ENCODE measurements around the gene UCKL1.

Gene UCKL1

GRCh38 chr20:63917811-63918210 is 38.4 kb downstream of the UCKL1 start:
- DNase-seq, result no peak

DNA sequence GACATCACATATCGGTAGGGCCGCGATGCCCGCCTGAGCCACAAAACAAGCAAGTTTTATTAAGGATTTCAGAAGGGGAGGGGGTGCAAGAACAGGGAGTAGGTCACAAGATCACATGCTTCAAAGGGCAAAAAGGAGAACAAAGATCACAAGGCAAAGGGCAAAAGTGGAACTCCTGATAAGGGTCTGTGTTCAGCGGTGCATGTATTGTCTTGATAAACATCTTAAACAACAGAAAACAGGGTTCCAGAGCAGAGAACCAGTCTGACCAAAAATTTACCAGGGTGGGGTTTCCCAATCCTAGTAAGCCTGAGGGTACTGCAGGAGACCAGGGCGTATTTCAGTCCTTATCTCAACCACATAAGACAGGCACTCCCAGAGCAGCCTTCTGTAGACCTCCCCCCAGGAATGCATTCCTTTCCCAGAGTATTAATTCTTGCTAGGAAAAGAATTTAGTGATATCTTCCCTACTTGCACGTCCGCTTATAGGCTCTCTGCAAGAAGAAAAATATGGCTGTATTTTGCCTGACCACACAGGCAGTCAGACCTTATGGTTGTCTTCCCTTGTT is 39.8 kb downstream of the UCKL1 start:
- peak; percentile 71 for DNase-seq

- DNase-seq, result no peak
These were observed 40.7 kb downstream of the UCKL1 start for GRCh38 chr20:63915471-63915870.

GRCh38 chr20:63913768-63914167 is 42.4 kb downstream of the UCKL1 start:
- no peak for DNase-seq

- no peak for DNase-seq
These were observed 45.0 kb downstream of the UCKL1 start for GRCh38 chr20:63911176-63911575.

DNA sequence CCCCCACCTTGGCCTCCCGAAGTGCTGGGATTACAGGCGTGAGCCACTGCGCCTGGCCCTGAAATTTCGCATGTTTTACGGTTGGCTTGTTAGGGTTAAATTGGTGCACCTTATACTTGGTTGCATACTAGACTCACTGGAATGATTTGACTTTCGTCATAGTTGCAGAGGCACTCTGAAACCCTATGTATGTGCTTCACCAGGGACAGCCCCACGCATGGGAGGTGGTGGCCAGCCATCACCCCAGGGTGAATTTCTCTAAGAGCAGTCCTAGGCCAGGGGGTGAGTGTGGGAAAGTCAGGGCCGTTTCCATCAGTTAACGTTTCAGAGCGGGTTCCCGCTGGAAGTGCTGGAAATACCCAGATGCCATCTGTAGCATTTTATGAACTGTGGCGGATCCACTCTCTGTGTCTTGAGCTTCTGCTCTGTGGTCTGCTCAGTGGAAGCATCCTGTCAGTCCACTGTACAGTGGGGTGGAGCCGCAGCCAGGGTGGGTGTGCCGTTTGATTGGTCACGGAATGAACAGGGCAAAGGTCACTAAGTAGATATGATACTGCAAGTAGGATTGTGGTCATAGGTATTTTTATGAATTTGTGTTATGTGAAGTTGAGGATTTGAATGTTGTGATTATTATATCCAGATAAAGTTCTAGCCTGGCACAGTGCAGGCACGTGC is 48.1 kb downstream of the UCKL1 start:
- DNase-seq, result no peak

GRCh38 chr20:63903796-63904561 is 52.2 kb downstream of the UCKL1 start:
- DNase-seq, result no peak

DNA sequence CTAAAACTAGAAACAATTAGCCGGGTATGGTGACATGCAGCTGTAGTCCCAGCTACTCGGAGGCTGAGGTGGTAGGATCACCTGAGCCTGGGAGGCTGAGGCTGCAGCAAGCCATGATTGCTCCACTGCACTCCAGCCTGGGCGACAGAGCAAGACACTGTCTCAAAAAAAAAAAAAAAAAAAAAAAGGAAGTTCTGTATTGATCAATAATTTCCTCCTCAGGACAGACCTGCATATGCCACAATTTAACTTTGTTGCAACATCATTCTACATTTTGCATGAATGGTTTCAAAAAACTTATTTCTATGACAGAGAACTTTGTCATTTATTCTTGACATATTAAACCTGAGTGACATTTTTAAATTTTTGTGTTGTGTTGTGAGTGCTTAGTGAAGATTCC is 55.8 kb downstream of the UCKL1 start:
- no peak for DNase-seq

DNA sequence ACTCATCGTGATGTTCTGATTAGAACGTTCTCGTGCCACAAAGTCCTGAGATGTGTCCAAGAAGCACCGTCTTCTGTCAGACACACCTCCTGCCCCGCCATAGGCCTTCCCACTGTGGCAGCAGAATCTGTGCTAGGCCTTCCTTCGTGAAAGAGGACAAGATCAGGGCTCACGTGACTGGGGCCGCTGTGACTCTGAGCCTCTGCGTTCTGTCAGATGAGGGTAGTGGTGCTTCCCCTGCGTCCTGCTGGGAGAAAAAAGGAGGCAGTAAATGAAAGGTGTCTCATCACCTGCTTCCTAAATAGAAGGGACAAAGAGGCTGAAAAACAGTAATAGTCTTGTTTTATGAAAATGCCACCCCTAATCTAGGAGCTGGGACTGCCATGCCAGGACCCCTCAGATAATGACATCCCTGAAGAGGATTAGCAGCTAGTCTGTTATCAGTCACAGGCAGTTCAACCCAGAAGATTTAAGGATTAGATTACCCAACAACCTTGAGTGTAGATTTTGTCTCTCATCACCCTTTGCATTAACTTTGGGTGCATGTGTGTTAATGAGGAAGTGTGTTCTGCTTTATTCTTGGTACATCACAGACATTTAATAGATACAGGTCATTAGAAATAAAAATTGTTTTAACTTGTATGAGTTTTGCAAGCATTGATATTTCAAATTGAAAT is 57.2 kb downstream of the UCKL1 start:
- DNase-seq, result no peak

DNA sequence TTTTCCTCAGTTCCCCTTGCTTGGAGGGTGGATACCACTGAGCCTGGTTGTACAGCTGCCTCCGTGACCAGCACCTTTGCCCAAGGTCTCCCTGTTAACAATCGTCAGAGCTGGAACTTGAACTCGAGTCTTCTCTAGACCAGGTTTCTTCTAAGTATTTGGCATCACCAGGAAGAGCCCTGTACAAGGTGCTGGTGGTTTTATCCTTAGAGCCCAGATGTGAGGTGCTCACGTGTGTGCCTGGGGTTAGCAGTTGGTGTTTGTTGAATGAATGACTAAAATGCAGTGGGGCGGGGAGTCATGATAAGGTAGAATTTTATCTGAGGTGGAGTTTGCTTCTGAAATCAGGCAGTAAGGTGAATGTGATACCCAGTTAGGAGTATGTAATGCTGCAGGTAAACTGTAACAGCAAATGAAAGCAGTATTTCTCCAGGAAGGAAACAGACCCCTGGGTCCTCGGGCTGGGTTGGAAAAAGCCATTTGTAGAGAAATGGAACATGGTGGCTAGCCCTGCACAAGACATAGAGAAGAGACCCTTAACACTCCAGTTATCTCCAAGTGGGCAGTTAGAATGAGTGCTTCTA is 58.1 kb downstream of the UCKL1 start:
- DNase-seq, result no peak

- DNase-seq, result no peak
These were observed 59.7 kb downstream of the UCKL1 start for GRCh38 chr20:63896264-63897105.

- no peak for DNase-seq
These were observed 60.3 kb downstream of the UCKL1 start for GRCh38 chr20:63895952-63896263.

GRCh38 chr20:63895202-63895951 is 60.8 kb downstream of the UCKL1 start:
- DNase-seq, result no peak

DNA sequence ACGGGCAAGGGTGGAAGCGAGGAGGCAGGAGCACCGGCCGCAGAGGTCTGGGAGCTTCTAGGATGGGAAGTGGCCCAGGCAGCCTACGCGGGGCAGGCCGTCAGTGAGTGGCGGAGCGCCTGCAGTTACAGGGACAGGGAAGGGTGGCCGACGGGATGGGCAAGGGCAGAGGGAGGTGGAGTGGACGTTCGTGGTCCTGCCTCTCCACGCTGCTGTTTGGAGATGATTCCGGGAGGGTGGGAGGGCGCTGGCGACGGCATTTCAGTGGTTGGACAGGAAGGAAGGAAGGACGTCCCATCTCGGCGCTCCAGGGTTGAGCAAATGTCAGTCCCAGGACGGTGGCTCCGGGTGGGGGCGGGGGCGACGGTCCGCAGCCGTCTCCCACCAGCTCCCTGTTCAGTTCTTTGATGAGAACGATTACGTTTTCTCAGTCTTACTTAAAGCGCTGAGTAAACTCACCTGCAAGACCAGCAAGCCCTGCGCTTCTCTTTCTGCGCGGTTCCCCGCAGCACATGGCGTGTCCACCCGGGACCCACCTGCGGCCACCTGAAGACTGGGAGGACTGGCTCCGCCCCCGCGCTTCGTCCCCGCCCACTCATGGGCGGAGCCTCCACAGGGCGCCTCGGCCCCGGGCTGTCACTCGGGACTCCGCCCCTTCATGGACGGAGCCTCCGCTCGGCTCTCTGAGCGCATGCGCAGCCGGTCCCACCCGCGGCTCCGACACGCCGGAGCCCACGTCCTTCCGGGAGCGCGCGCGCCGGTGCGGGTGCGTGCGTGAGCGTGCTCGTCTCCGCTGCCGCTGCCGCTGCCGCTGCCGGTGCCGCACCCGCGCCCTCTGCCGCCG is 61.6 kb downstream of the UCKL1 start, which contains the start of gene DNAJC5:
DNAJC5 (plus strand) TSS at position 769 of the 844 bp plus-strand sequence. CDS start 33,220 bp downstream, outside the sequence.
- DNase-seq, result peak; percentile 87

- no peak for DNase-seq
These were observed 62.2 kb downstream of the UCKL1 start for GRCh38 chr20:63893999-63894357.

DNA sequence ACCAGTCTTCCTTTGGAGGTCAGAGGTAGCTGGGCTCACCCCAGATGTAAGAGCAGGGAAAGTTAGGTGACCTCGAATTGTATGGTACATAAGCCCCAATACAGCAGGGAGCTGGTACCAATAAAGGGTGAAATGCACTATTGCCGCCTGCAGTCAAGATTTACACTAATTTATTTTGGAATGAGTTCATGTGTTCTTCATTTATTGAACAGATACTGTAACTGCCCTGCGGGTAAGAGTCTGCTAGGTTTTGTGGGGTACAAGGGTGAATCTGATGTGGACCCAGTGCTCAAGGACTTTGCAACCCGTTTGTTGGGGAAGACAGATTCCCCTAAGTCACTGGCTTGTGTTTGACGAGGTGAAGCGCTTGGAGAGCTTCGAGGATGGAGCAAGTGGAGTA is 63.8 kb downstream of the UCKL1 start:
- DNase-seq, result no peak

GRCh38 chr20:63891061-63892002 is 64.9 kb downstream of the UCKL1 start:
- no peak for DNase-seq

DNA sequence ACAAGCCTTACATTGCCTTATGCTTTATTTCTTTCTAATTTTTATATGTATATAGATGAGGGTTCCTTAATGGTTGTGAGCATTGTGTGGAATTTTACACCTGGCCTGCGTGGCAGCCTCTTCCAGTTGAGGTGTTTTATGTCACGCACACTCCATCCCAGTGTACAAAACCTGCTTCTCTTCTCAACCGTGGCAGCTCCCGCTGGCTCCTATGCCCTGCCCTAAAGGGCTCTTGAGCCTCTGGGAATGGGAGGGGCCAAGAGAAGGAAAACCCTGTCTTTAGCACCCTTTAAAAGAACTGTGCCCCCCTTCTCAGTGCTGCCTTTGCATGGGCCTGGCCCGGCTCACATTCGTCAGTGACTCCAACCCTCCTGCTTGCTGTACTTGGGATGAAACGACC is 65.6 kb downstream of the UCKL1 start:
- DNase-seq, result no peak

DNA sequence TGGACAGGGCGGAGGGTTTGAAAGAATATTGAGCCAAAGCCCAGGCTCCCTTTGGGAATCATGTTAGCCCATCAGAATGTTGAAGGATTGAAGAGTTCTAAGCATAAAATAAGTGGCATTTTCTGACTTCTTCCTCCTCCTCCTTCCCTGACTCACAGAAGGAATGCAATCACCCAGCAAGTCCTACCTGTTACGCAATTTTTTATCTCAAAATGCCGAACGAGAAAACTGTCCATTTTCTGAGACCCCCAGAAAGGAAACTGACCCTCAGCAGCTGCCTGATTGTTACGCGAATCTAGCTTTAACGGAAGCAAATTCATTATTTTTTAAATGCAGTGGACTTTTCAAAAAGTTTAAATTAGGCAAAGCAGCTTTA is 66.0 kb downstream of the UCKL1 start:
- DNase-seq, result peak; percentile 24
